HEK293 (cell line): ENCODE data around the gene ARNT2.

Source experiments
- CTCF ChIA-PET: fragments of 350-600 bp; formaldehyde crosslinking; extraction: SDS; loops from one replicate; lab custom pipeline; 2021; ENCODE audit warnings: antibody characterized with exemption; lab: Yijun Ruan, JAX
- POLR2A ChIA-PET: fragments of 300-600 bp; formaldehyde crosslinking; extraction: SDS; loops from one replicate; lab custom pipeline; 2020; ENCODE audit warnings: antibody characterized with exemption, inconsistent platforms; lab: Yijun Ruan, JAX
- H3K27ac ChIP-seq: fragments of 200-500 bp; sonication (Bioruptor generic); 2 replicates; pipeline ENCODE4 v1.5.1; 2014; ENCODE audit warnings: low read depth, low read length, control low read depth, inconsistent platforms; ENCODE audit errors: extremely low read depth
- H3K36me3 ChIP-seq, 2 experiments: fragments of 200-500 bp in 1 of 2; sonication (Bioruptor generic) in 1 of 2; 1 replicate in 1 of 2; 2 replicates in 1 of 2; pipeline ENCODE4 v1.5.1; 2014 to 2017; ENCODE audit warnings: inconsistent platforms in 2 of 2, low read length in 2 of 2; ENCODE audit not compliant: control insufficient read depth in 2 of 2, insufficient read depth in 1 of 2
- H3K4me1 ChIP-seq: fragments of 200-500 bp; sonication (Bioruptor generic); 2 replicates; pipeline ENCODE4 v1.5.1; 2014; ENCODE audit warnings: mild to moderate bottlenecking, low read length, inconsistent platforms; ENCODE audit not compliant: control insufficient read depth, insufficient read depth
- H3K4me3 ChIP-seq: 2 replicates; pipeline ENCODE4 v1.5.1; 2011; ENCODE audit warnings: low read depth, mild to moderate bottlenecking, control low read depth, low read length, moderate library complexity
- H3K9me3 ChIP-seq: fragments of 200-500 bp; sonication (Bioruptor generic); 2 replicates; pipeline ENCODE4 v1.5.1; 2014; ENCODE audit warnings: low read depth, low read length, inconsistent platforms; ENCODE audit not compliant: control insufficient read depth, insufficient read depth
- FEZF1 ChIP-seq: fragments of 450-650 bp; formaldehyde crosslinking; IDR thresholded peaks from 2 replicates; pipeline ENCODE4 v1.5.1; 2016; ENCODE audit warnings: missing biosample characterization, missing genetic modification characterization
- HIC1 ChIP-seq: fragments of 450-650 bp; formaldehyde crosslinking; IDR thresholded peaks from 2 replicates; pipeline ENCODE4 v1.5.1; 2016; ENCODE audit warnings: missing biosample characterization, missing genetic modification characterization
- HOXC10 ChIP-seq: sonication (generic); formaldehyde crosslinking; IDR thresholded peaks from 2 replicates; pipeline ENCODE4 v1.8.1; 2023; ENCODE audit warnings: mild to moderate bottlenecking, missing genetic modification reagents
- KLF7 ChIP-seq: fragments of 450-650 bp; formaldehyde crosslinking; IDR thresholded peaks from 2 replicates; pipeline ENCODE4 v1.5.1; 2016; ENCODE audit warnings: missing biosample characterization, missing genetic modification characterization, borderline replicate concordance
- MEIS1 ChIP-seq: sonication (generic); formaldehyde crosslinking; IDR thresholded peaks from 2 replicates; pipeline ENCODE4 v1.8.1; 2022; ENCODE audit warnings: missing genetic modification reagents, mild to moderate bottlenecking, borderline replicate concordance
- REPIN1 ChIP-seq: fragments of 450-650 bp; formaldehyde crosslinking; IDR thresholded peaks from 2 replicates; pipeline ENCODE4 v1.5.1; 2017; ENCODE audit warnings: missing biosample characterization, missing genetic modification characterization, low read depth
- SP7 ChIP-seq: fragments of 450-650 bp; formaldehyde crosslinking; IDR thresholded peaks from 2 replicates; pipeline ENCODE4 v1.5.1; 2016; ENCODE audit warnings: missing biosample characterization, missing genetic modification characterization
- TCF7L2 ChIP-seq: IDR thresholded peaks from 2 replicates; pipeline ENCODE4 v1.6.1; 2011; ENCODE audit warnings: low read depth, mild to moderate bottlenecking, inconsistent platforms, low read length, moderate library complexity, borderline replicate concordance
- ZBTB21 ChIP-seq: fragments of 450-650 bp; formaldehyde crosslinking; IDR thresholded peaks from 2 replicates; pipeline ENCODE4 v1.5.1; 2017; ENCODE audit warnings: missing biosample characterization, missing genetic modification characterization
- ZFP3 ChIP-seq: fragments of 450-650 bp; formaldehyde crosslinking; IDR thresholded peaks from 2 replicates; pipeline ENCODE4 v1.5.1; 2016; ENCODE audit warnings: low read depth, missing biosample characterization, missing genetic modification characterization
- ZFP69B ChIP-seq: fragments of 450-650 bp; formaldehyde crosslinking; IDR thresholded peaks from 2 replicates; pipeline ENCODE4 v1.5.1; 2016; ENCODE audit warnings: missing biosample characterization, missing genetic modification characterization
- ZNF223 ChIP-seq: fragments of 450-650 bp; formaldehyde crosslinking; IDR thresholded peaks from 2 replicates; pipeline ENCODE4 v1.5.1; 2016; ENCODE audit warnings: missing biosample characterization, missing genetic modification characterization
- ZNF324 ChIP-seq: fragments of 450-650 bp; formaldehyde crosslinking; IDR thresholded peaks from 2 replicates; pipeline ENCODE4 v1.5.1; 2016; ENCODE audit warnings: missing biosample characterization, missing genetic modification characterization
- ZNF416 ChIP-seq: fragments of 450-650 bp; formaldehyde crosslinking; IDR thresholded peaks from 2 replicates; pipeline ENCODE4 v1.5.1; 2016; ENCODE audit warnings: missing biosample characterization, missing genetic modification characterization
- ZNF433 ChIP-seq: fragments of 450-650 bp; formaldehyde crosslinking; IDR thresholded peaks from 2 replicates; pipeline ENCODE4 v1.5.1; 2016; ENCODE audit warnings: missing biosample characterization, missing genetic modification characterization, low read depth
- ZNF544 ChIP-seq: fragments of 450-650 bp; formaldehyde crosslinking; IDR thresholded peaks from 2 replicates; pipeline ENCODE4 v1.5.0; 2017; ENCODE audit warnings: missing biosample characterization, missing genetic modification characterization
- ZNF555 ChIP-seq: fragments of 450-650 bp; formaldehyde crosslinking; conservative IDR thresholded peaks from 2 replicates; pipeline ENCODE4 v1.5.1; 2017; ENCODE audit warnings: missing biosample characterization, mild to moderate bottlenecking, missing genetic modification characterization, inconsistent platforms
- ZNF596 ChIP-seq: fragments of 450-650 bp; IDR thresholded peaks from 2 replicates; pipeline ENCODE4 v1.5.0; 2018; ENCODE audit warnings: missing biosample characterization, mild to moderate bottlenecking, missing genetic modification characterization, moderate library complexity
- ZNF623 ChIP-seq: fragments of 450-650 bp; formaldehyde crosslinking; IDR thresholded peaks from 2 replicates; pipeline ENCODE4 v1.5.1; 2016; ENCODE audit warnings: missing biosample characterization, missing genetic modification characterization
- ZNF639 ChIP-seq: fragments of 450-650 bp; formaldehyde crosslinking; IDR thresholded peaks from 2 replicates; pipeline ENCODE4 v1.5.1; 2016; ENCODE audit warnings: missing biosample characterization, missing genetic modification characterization
- ZNF677 ChIP-seq: fragments of 450-650 bp; IDR thresholded peaks from 2 replicates; pipeline ENCODE4 v1.5.0; 2018; ENCODE audit warnings: missing biosample characterization, mild to moderate bottlenecking, missing genetic modification characterization, moderate library complexity
- ZNF747 ChIP-seq: fragments of 450-650 bp; formaldehyde crosslinking; IDR thresholded peaks from 2 replicates; pipeline ENCODE4 v1.5.1; 2016; ENCODE audit warnings: missing biosample characterization, missing genetic modification characterization
- ZNF768 ChIP-seq: fragments of 450-650 bp; formaldehyde crosslinking; IDR thresholded peaks from 2 replicates; pipeline ENCODE4 v1.5.1; 2018; ENCODE audit warnings: missing biosample characterization, mild to moderate bottlenecking, missing genetic modification characterization
- ZNF777 ChIP-seq: fragments of 450-650 bp; formaldehyde crosslinking; IDR thresholded peaks from 2 replicates; pipeline ENCODE4 v1.5.1; 2017; ENCODE audit warnings: missing biosample characterization, missing genetic modification characterization, borderline replicate concordance
- TF ChIP-seq, protein P1 (sequence below): fragments of 450-650 bp; formaldehyde crosslinking; IDR thresholded peaks from 2 replicates; pipeline ENCODE4 v1.5.1; 2016; ENCODE audit warnings: missing biosample characterization, missing genetic modification characterization, borderline replicate concordance

The ARNT2 gene

GRCh38 chr15:80551348-80551747, 147.2 kb downstream of the ARNT2 start:
- Histone ChIP-seq H3K4me3 (no peak overlapping the region), H3K4me1 (no peaks in the 10 kb centered on the region), H3K36me3 (peaks cover 0 to 5% of the 10 kb centered on the region in 2 experiments; a peak in 2 of 3 replicates), H3K9me3 (no peaks in the 10 kb centered on the region), H3K27ac (no peak overlapping the region)
- TF ChIP-seq ZNF677, result no peak
- TF ChIP-seq KLF7 (tag by site-specific recombination), result no peak
- no peak for TF ChIP-seq REPIN1 (tag by site-specific recombination)
- TF ChIP-seq HOXC10 (CRISPR knock-in tag), result no peak
- TF ChIP-seq ZBTB21 (tag by site-specific recombination), result no peak
- no peak for TF ChIP-seq MEIS1
- TF ChIP-seq ZNF416 (tag by site-specific recombination), result no peak
- no peak for TF ChIP-seq FEZF1
- TF ChIP-seq ZNF623, result no peak
- ChIA-PET CTCF (interaction anchor here (0.6 to 5.0 kb wide), 2 partner anchors 16 to 76 kb away, joined by 3 to 22 read pairs; no protein-coding TSS in a partner anchor), POLR2A (no interaction called here)

- ChIA-PET POLR2A (no interaction called here), CTCF (interaction anchor here (0.7 to 5.0 kb wide), 3 partner anchors 13 to 701 kb away, joined by 3 to 22 read pairs (median 3); no protein-coding TSS in a partner anchor)
- Histone ChIP-seq H3K27ac (no peak overlapping the region), H3K9me3 (no peaks in the 10 kb centered on the region; the same call in 1 of the 2 replicates), H3K4me1 (no peaks in the 10 kb centered on the region), H3K4me3 (no peak overlapping the region), H3K36me3 (peaks cover 0 to 5% of the 10 kb centered on the region in 2 experiments; a peak in 2 of 3 replicates)
- no peak for TF ChIP-seq ZFP3 (tag by site-specific recombination)
- no peak for TF ChIP-seq ZNF596 (tag by site-specific recombination)
- TF ChIP-seq ZNF777, result no peak
- no peak for TF ChIP-seq HIC1 (tag by site-specific recombination)
- TF ChIP-seq TCF7L2, result no peak
- TF ChIP-seq ZNF223 (tag by site-specific recombination), result no peak
- no peak for TF ChIP-seq ZNF433 (tag by site-specific recombination)
- TF ChIP-seq HOXC10 (CRISPR knock-in tag), result no peak
- no peak for TF ChIP-seq ZNF768
- TF ChIP-seq ZFP69B (tag by site-specific recombination), result no peak
- TF ChIP-seq, protein P1, sequence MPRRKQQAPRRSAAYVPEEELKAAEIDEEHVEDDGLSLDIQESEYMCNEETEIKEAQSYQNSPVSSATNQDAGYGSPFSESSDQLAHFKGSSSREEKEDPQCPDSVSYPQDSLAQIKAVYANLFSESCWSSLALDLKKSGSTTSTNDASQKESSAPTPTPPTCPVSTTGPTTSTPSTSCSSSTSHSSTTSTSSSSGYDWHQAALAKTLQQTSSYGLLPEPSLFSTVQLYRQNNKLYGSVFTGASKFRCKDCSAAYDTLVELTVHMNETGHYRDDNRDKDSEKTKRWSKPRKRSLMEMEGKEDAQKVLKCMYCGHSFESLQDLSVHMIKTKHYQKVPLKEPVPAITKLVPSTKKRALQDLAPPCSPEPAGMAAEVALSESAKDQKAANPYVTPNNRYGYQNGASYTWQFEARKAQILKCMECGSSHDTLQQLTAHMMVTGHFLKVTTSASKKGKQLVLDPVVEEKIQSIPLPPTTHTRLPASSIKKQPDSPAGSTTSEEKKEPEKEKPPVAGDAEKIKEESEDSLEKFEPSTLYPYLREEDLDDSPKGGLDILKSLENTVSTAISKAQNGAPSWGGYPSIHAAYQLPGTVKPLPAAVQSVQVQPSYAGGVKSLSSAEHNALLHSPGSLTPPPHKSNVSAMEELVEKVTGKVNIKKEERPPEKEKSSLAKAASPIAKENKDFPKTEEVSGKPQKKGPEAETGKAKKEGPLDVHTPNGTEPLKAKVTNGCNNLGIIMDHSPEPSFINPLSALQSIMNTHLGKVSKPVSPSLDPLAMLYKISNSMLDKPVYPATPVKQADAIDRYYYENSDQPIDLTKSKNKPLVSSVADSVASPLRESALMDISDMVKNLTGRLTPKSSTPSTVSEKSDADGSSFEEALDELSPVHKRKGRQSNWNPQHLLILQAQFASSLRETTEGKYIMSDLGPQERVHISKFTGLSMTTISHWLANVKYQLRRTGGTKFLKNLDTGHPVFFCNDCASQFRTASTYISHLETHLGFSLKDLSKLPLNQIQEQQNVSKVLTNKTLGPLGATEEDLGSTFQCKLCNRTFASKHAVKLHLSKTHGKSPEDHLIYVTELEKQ, result no peak
- no peak for TF ChIP-seq ZNF324
- TF ChIP-seq ZNF544 (tag by site-specific recombination), result no peak
- no peak for TF ChIP-seq ZNF747
- no peak for TF ChIP-seq ZNF555 (tag by site-specific recombination)
- no peak for TF ChIP-seq FEZF1
- TF ChIP-seq SP7 (tag by site-specific recombination), result no peak
- no peak for TF ChIP-seq ZNF639
Observed at GRCh38 chr15:80554560-80554959, 150.4 kb downstream of the ARNT2 start.
